ENCODE data around the gene ANKRD44. TPM values are rescaled to one million over a fixed set of nuclear protein-coding genes. Genes with fewer than 3 reads are reported as not detected.

Gene ANKRD44
- total and polyA plus RNA-seq, 7 donors: 0.35 to 9.3 (median 1.7) TPM

DNA sequence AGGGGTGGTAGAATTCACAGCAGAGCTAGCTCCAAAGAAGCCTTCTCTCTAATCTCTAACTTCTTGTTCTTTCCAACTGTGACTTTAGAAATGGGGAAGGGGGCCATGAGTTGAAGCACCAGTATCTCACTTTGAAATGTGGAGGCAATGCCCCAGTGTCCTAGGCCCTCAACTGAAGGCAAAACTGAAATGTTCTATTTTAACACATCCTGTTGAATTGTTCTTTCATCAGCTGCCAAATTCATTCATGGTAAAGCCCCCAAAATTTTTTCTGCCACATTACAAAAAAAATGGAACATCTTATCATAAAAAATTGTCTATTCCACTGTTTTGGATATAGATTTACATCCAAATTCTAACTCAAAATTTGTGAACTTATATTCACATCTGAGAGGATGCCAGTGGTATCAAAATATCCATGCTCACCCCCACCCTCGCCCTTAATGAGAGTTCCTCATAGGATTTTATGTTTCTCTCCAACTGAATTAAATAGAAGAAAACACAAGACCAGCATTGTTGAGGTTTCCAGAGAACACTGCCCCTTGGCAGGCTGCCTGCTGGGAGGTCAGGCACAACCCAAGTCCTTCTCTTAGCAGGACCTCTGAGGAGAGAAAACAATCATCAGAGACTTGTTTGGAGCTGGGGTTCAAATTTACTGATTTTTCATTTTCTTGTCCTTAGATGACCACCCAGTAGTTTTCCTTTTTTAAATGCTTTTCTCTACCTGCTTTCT, 236.7 kb downstream of the ANKRD44 start:
- no peak overlapping the region for H3K27ac ChIP-seq
- peak in 1 of 2 donors; percentile 60 for DNase-seq
- no peak for ATAC-seq
- no peaks in the 10 kb centered on the region for H3K4me1 ChIP-seq
- no peaks in the 10 kb centered on the region for H3K9me3 ChIP-seq
- H3K27me3 ChIP-seq (ENCODE audit: insufficient read depth in 3 of 3, low read length in 2 of 3): no peaks in the 10 kb centered on the region
- intact Hi-C loops (cut with DNase I): no loop called here
- H3K36me3 ChIP-seq (ENCODE audit: insufficient read depth in 1 of 2, low read depth in 1 of 2): peaks cover 0 to 4% of the 10 kb centered on the region in 2 donors
- no peak overlapping the region for H3K4me3 ChIP-seq
- TF ChIP-seq CTCF (IDR thresholded peaks at IDR 0.05): no peak
- 28 to 41% (median 34%) methylated on average over 1 of the region's 1 CpG for WGBS, 3 donors

- 71 to 96% (median 81%) methylated on average over 2 of the region's 2 CpGs for WGBS, 3 donors
- no peak overlapping the region for H3K27ac ChIP-seq
- intact Hi-C loops (cut with DNase I): no loop called here
- H3K4me1 ChIP-seq: no peaks in the 10 kb centered on the region
- ATAC-seq: no peak
- H3K4me3 ChIP-seq: no peak overlapping the region
- peaks cover 0 to under 1% of the 10 kb centered on the region in 2 donors for H3K36me3 ChIP-seq (ENCODE audit: insufficient read depth in 1 of 2, low read depth in 1 of 2)
- H3K27me3 ChIP-seq (ENCODE audit: insufficient read depth in 3 of 3, low read length in 2 of 3): no peaks in the 10 kb centered on the region
- no peaks in the 10 kb centered on the region for H3K9me3 ChIP-seq
- TF ChIP-seq CTCF (IDR thresholded peaks at IDR 0.05): no peak
- DNase-seq: no peak
Measured at GRCh38 chr2:197073270-197073669, 237.3 kb downstream of the ANKRD44 start.

DNA sequence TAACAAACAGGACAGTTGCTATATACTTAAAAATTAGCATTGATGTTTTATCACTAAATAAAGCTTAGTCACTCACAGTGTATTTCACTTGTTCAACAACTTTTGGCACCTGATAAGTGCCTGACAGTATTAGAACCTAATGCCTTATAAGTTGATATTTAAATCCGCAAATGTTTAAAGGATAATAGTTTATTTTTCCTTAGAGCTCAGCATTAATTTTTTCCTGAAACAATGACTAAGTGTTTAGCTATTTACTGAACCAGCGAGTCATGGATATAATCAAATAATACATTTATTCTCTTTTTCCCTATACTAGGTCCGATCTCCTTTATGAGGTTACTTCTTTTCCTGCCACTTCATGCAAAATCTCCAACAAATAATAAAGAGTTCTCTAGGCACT, 238.0 kb downstream of the ANKRD44 start:
- no peak for ATAC-seq
- H3K4me3 ChIP-seq: no peak overlapping the region
- WGBS, 3 donors: 95 to 99% (median 98%) methylated on average over 3 of the region's 3 CpGs
- intact Hi-C loops (cut with DNase I): no loop called here
- DNase-seq: no peak
- no peak overlapping the region for H3K27ac ChIP-seq
- H3K4me1 ChIP-seq: no peaks in the 10 kb centered on the region
- H3K27me3 ChIP-seq (ENCODE audit: insufficient read depth in 3 of 3, low read length in 2 of 3): no peaks in the 10 kb centered on the region
- TF ChIP-seq CTCF (IDR thresholded peaks at IDR 0.05): no peak
- H3K9me3 ChIP-seq: no peaks in the 10 kb centered on the region
- H3K36me3 ChIP-seq (ENCODE audit: insufficient read depth in 1 of 2, low read depth in 1 of 2): no peaks in the 10 kb centered on the region

DNA sequence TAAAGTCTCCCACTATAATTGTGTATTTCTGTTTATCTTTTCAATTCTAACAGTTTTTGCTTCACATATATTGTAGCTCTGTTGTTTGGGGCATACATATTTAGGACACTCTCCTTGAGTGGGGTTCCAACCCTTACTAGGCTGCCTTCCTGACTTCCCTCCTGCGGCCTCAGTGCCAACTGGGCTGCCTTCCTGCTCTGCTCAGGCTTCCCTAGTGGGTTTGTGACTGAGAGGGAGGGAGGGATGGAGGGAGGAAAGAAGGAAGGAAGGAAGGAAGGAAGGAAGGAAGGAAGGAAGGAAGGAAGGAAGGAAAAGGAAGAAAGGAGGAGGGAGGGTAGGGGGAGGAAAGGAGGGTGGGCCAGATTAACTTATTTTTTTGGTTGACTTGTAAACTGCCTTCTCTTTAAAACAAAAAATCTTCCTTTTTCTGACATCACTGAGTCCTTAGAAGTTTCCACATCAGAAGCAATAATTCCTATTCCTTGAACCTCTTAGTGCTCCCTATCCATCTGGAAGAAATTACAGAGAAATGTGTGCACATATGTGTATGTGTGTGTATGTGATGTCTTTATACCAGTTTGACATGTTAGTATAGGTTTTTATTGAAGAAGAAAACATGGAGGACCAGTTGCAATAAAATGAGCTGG, 238.7 kb downstream of the ANKRD44 start:
- no peak for TF ChIP-seq CTCF (IDR thresholded peaks at IDR 0.05)
- no peaks in the 10 kb centered on the region for H3K27me3 ChIP-seq (ENCODE audit: insufficient read depth in 3 of 3, low read length in 2 of 3)
- intact Hi-C loops (cut with DNase I): no loop called here
- DNase-seq (no peak), ATAC-seq (no peak)
- H3K4me1 ChIP-seq: no peaks in the 10 kb centered on the region
- H3K36me3 ChIP-seq (ENCODE audit: insufficient read depth in 1 of 2, low read depth in 1 of 2): no peaks in the 10 kb centered on the region
- WGBS, 3 donors: 71 to 81% (median 80%) methylated on average over 1 of the region's 1 CpG
- no peak overlapping the region for H3K27ac ChIP-seq
- H3K9me3 ChIP-seq: no peaks in the 10 kb centered on the region
- H3K4me3 ChIP-seq: no peak overlapping the region
